Mesenchymal stem cell (in vitro differentiated cells and primary cell): ENCODE data around the gene ARID3B.

Experiments used
- DNase-seq: peaks from one replicate; pipeline ENCODE4 v3.0.0-alpha.2; 2013
- H2AFZ ChIP-seq: one replicate; pipeline ENCODE4 v1.6.1; 2013; ENCODE audit warnings: low read depth, mild to moderate bottlenecking, control low read depth, inconsistent platforms, low read length, moderate library complexity
- H2AK5ac ChIP-seq: 2 replicates; pipeline ENCODE4 v1.6.1; 2013; ENCODE audit warnings: low read length, moderate library complexity, mild to moderate bottlenecking, inconsistent platforms; ENCODE audit not compliant: severe bottlenecking
- H2BK120ac ChIP-seq: one replicate; pipeline ENCODE4 v1.6.1; 2013; ENCODE audit warnings: low read depth, mild to moderate bottlenecking, inconsistent platforms, low read length, moderate library complexity
- H2BK12ac ChIP-seq, 2 experiments: one replicate each; pipeline ENCODE4 v1.6.1; 2013; ENCODE audit warnings: inconsistent platforms in 2 of 2, low read length in 2 of 2, mild to moderate bottlenecking in 2 of 2, moderate library complexity in 2 of 2, control low read depth in 1 of 2
- H2BK15ac ChIP-seq: one replicate; pipeline ENCODE4 v1.6.1; 2013; ENCODE audit warnings: mild to moderate bottlenecking, low read depth, inconsistent platforms; ENCODE audit not compliant: poor library complexity, severe bottlenecking
- H2BK5ac ChIP-seq: 2 replicates; pipeline ENCODE4 v1.6.1; 2013; ENCODE audit warnings: low read depth, mild to moderate bottlenecking, low read length, control low read depth, inconsistent platforms; ENCODE audit not compliant: poor library complexity, severe bottlenecking
- H3K14ac ChIP-seq, 2 experiments: one replicate each; pipeline ENCODE4 v1.6.1; 2013; ENCODE audit warnings: inconsistent platforms in 2 of 2, low read length in 2 of 2, control low read depth in 1 of 2, mild to moderate bottlenecking in 1 of 2, moderate library complexity in 1 of 2
- H3K18ac ChIP-seq, 2 experiments: one replicate each; pipeline ENCODE4 v1.6.1; 2013; ENCODE audit warnings: inconsistent platforms in 2 of 2, low read length in 2 of 2, control low read depth in 1 of 2, low read depth in 1 of 2, mild to moderate bottlenecking in 1 of 2
- H3K23ac ChIP-seq, 2 experiments: one replicate each; pipeline ENCODE4 v1.6.1; 2013; ENCODE audit warnings: inconsistent platforms in 2 of 2, low read length in 2 of 2, mild to moderate bottlenecking in 2 of 2, moderate library complexity in 2 of 2, control low read depth in 1 of 2
- H3K27ac ChIP-seq: 2 replicates; pipeline ENCODE4 v1.5.1; 2013; ENCODE audit warnings: mild to moderate bottlenecking, moderate library complexity, low read length, control low read depth, inconsistent platforms; ENCODE audit not compliant: poor library complexity, severe bottlenecking
- H3K27me3 ChIP-seq, 2 experiments: 2 replicates each; pipeline versions ENCODE4 v1.6.1 to v1.7.0; 2013; ENCODE audit warnings: low read length in 2 of 2, mild to moderate bottlenecking in 2 of 2, moderate library complexity in 2 of 2, control low read depth in 1 of 2, inconsistent platforms in 1 of 2; ENCODE audit not compliant: control insufficient read depth in 1 of 2, insufficient read depth in 1 of 2
- H3K36me3 ChIP-seq, 2 experiments: 2 replicates each; pipeline versions ENCODE4 v1.6.1 to v1.7.0; 2013; ENCODE audit warnings: low read length in 2 of 2, control low read depth in 1 of 2, inconsistent platforms in 1 of 2, low read depth in 1 of 2, mild to moderate bottlenecking in 1 of 2; ENCODE audit not compliant: insufficient read depth in 2 of 2, control insufficient read depth in 1 of 2
- H3K4ac ChIP-seq, 2 experiments: one replicate each; pipeline ENCODE4 v1.6.1; 2013; ENCODE audit warnings: inconsistent platforms in 2 of 2, low read length in 2 of 2, mild to moderate bottlenecking in 2 of 2, moderate library complexity in 2 of 2, control low read depth in 1 of 2, low read depth in 1 of 2
- H3K4me1 ChIP-seq: 2 replicates; pipeline ENCODE4 v1.6.1; 2013; ENCODE audit warnings: low read depth, low read length, control low read depth; ENCODE audit not compliant: control insufficient read depth, insufficient read depth
- H3K4me2 ChIP-seq: 2 replicates; pipeline ENCODE4 v1.6.1; 2013; ENCODE audit warnings: low read length, mild to moderate bottlenecking, inconsistent platforms; ENCODE audit not compliant: poor library complexity, severe bottlenecking
- H3K4me3 ChIP-seq, 2 experiments: 2 replicates each; pipeline versions ENCODE4 v1.5.1 to v1.7.0; 2013; ENCODE audit warnings: low read length in 2 of 2, mild to moderate bottlenecking in 2 of 2, control low read depth in 1 of 2, low read depth in 1 of 2; ENCODE audit not compliant: insufficient read depth in 1 of 2
- H3K79me1 ChIP-seq: replicated peaks from 2 replicates; pipeline ENCODE4 v1.6.1; 2013; ENCODE audit warnings: mild to moderate bottlenecking, control low read depth, low read length, inconsistent platforms; ENCODE audit not compliant: poor library complexity, severe bottlenecking
- H3K9ac ChIP-seq: 2 replicates; pipeline ENCODE4 v1.7.0; 2013; ENCODE audit warnings: mild to moderate bottlenecking, low read length, moderate library complexity
- H3K9me3 ChIP-seq: 2 replicates; pipeline ENCODE4 v1.7.0; 2013; ENCODE audit warnings: mild to moderate bottlenecking, low read length; ENCODE audit not compliant: control insufficient read depth
- H4K8ac ChIP-seq: one replicate; pipeline ENCODE4 v1.6.1; 2013; ENCODE audit warnings: inconsistent platforms, mild to moderate bottlenecking, low read length, moderate library complexity
- H4K91ac ChIP-seq: one replicate; pipeline ENCODE4 v1.6.1; 2013; ENCODE audit warnings: mild to moderate bottlenecking, low read length, inconsistent platforms
- WGBS: methylation state at CpG from one replicate; pipeline ENCODE4 v1.1.7; 2013; ENCODE audit warnings: mixed read lengths; 5-methylcytosine and 5-hydroxymethylcytosine counted together

Gene ARID3B

DNA sequence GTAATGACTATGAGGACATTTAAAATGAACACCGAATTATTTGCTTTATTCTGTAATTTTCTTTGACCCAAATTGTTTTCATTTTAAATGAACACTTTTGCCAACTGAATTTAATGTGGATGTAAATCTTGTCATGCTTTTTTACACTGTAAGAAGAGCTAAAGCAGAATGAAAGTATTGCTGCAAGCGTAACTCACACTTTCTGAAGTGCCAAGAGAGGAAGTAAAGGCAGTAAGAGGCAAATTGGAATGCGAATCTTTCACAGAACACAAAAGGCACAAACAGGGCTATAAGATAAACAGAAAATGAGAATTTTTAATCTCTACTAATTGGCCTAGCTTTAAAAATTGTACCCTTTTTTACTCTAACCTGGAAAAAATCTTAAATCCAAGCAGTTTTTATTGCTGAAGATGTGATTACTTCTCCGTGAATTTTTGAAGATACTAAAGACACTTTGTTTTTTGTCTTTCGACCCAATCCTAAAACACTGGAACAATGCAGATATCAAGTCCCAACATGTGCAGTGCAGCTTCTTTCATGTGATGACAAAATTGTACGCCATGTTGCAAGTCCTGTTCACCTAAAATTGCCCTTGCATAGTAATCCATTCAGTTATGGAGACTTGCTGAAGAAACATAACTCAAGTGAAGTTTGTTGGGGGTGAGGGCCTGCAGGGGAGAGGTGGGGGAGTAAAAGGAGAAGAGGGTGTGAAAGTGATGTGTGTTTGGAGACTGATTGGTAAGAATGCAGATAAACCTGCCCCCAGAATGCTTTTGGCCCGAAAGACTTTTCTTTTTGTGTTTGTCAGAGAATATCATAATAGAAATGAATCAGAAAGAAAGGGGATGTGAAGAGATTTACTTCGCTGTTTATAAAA is 1.4 kb downstream of the ARID3B start:
- H3K9ac ChIP-seq = peak overlapping the region; percentile 85
- WGBS = 61% methylated on average over 6 of the region's 8 CpGs
- no peaks in the 10 kb centered on the region for H3K9me3 ChIP-seq
- no peak overlapping the region for H3K27ac ChIP-seq
- no peak overlapping the region for H4K8ac ChIP-seq
- no peak overlapping the region for H2BK120ac ChIP-seq
- H3K18ac ChIP-seq = no peak overlapping the region
- H3K14ac ChIP-seq = no peak overlapping the region
- H3K4me2 ChIP-seq = no peak overlapping the region
- H3K79me1 ChIP-seq = peaks cover 9% of the 10 kb centered on the region
- no peak overlapping the region for H3K23ac ChIP-seq
- H3K36me3 ChIP-seq = peaks cover 0 to 3% of the 10 kb centered on the region in 2 experiments
- H2AK5ac ChIP-seq = no peak overlapping the region
- H3K4me1 ChIP-seq = peaks cover 17% of the 10 kb centered on the region
- H2BK5ac ChIP-seq = no peak overlapping the region
- H2BK12ac ChIP-seq = no peak overlapping the region
- peak overlapping the region in 1 of 2 experiments; percentile 87 for H3K4me3 ChIP-seq
- DNase-seq = no peak
- H4K91ac ChIP-seq = no peak overlapping the region
- no peak overlapping the region for H3K4ac ChIP-seq
- H2AFZ ChIP-seq = no peak overlapping the region
- no peak overlapping the region for H2BK15ac ChIP-seq
- no peaks in the 10 kb centered on the region for H3K27me3 ChIP-seq

DNA sequence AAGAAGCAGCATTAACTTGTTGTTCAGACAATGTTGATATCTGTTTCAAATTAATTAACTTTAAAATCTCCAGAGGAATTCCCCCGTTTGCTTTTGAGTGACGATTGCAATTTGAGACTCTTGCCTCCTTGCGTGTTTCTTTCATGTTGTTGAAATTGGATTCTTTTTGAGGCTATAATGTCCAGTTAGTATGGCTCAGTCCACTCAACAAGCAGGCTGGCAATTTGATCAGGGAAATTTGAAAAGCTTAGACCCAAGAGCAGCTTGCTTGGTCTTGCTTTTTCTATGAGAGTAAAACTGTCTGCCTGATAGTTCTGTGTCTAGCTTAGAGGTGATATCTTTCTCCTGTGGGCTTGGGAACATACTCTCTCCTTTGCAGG is 2.0 kb downstream of the ARID3B start:
- no peak for DNase-seq
- H3K4me1 ChIP-seq = peaks cover 17% of the 10 kb centered on the region
- no peaks in the 10 kb centered on the region for H3K9me3 ChIP-seq

DNA sequence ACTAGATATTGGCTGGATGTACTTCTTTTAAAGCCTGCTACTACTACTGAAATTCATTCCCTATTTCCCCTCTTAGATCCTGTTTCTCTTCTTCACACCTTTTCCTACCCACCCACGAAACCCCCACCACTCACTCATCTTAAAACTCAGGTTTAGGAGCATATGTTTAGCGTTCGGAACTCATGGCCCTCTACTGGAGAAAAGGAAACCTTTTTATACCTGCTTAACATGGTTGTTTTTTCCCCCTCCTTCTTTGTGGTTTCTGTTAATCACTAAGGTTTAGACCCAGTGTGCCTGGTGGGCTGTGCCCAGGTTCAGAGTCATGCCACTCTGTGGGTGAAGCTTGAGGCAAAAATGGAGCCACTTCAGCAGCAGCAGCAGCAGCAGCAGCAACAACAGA is 2.6 kb downstream of the ARID3B start:
- no peak for DNase-seq
- Histone ChIP-seq H4K8ac (no peak overlapping the region), H3K4ac (no peak overlapping the region), H3K4me3 (no peak overlapping the region), H3K18ac (no peak overlapping the region), H3K14ac (no peak overlapping the region), H3K9me3 (no peaks in the 10 kb centered on the region), H3K27ac (no peak overlapping the region), H3K4me2 (no peak overlapping the region), H2BK15ac (no peak overlapping the region), H3K79me1 (peaks cover 18% of the 10 kb centered on the region), H2AK5ac (no peak overlapping the region), H2AFZ (no peak overlapping the region), H3K9ac (no peak overlapping the region), H3K4me1 (peaks cover 17% of the 10 kb centered on the region), H2BK12ac (no peak overlapping the region), H4K91ac (no peak overlapping the region), H3K23ac (no peak overlapping the region), H2BK120ac (no peak overlapping the region), H3K27me3 (peaks cover 0 to 4% of the 10 kb centered on the region in 2 experiments), H2BK5ac (no peak overlapping the region), H3K36me3 (peaks cover 3% of the 10 kb centered on the region in 2 experiments)
- 58% methylated on average over 3 of the region's 3 CpGs for WGBS

More for the DNA sequence above, 2.0 kb downstream of the ARID3B start:
- no peak overlapping the region for H4K8ac ChIP-seq
- 68% methylated on average over 3 of the region's 3 CpGs for WGBS
- H3K79me1 ChIP-seq = peaks cover 13% of the 10 kb centered on the region
- no peak overlapping the region for H2AFZ ChIP-seq
- H3K9ac ChIP-seq = no peak overlapping the region
- H2BK120ac ChIP-seq = no peak overlapping the region
- H3K27ac ChIP-seq = no peak overlapping the region
- no peak overlapping the region for H2AK5ac ChIP-seq
- H3K18ac ChIP-seq = no peak overlapping the region
- H3K4me3 ChIP-seq = no peak overlapping the region
- H3K4me2 ChIP-seq = no peak overlapping the region
- no peak overlapping the region for H3K14ac ChIP-seq
- peaks cover under 1 to 3% of the 10 kb centered on the region in 2 experiments for H3K36me3 ChIP-seq
- H3K23ac ChIP-seq = no peak overlapping the region
- no peak overlapping the region for H2BK5ac ChIP-seq
- H2BK12ac ChIP-seq = no peak overlapping the region
- H2BK15ac ChIP-seq = no peak overlapping the region
- no peak overlapping the region for H3K4ac ChIP-seq
- H3K27me3 ChIP-seq = peaks cover 0 to under 1% of the 10 kb centered on the region in 2 experiments
- H4K91ac ChIP-seq = no peak overlapping the region

DNA sequence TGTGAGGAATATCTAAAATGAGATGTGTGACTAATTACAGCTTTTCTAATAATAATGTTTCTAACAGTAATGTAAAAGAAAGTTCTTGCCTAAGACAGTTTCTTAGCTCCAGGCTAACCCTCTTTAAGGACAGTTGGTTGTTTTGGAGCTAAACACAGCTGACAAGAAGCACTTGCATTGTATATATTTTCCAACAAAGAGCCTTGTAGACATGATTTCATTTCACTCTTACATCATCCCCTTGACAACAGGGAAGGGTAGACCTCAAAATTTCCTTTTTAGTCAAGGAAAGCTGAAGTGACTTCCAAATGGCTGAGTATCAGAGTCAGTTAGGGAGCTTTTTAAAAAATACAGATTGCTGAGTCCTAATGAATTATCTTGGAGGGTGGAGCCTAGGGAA is 4.1 kb downstream of the ARID3B start:
- no peak overlapping the region for H2AFZ ChIP-seq
- no peak overlapping the region for H3K27ac ChIP-seq
- H2BK15ac ChIP-seq = no peak overlapping the region
- H3K36me3 ChIP-seq = peaks cover 3 to 8% of the 10 kb centered on the region in 2 experiments
- no peak overlapping the region for H3K18ac ChIP-seq
- H4K91ac ChIP-seq = no peak overlapping the region
- H3K14ac ChIP-seq = no peak overlapping the region
- no peaks in the 10 kb centered on the region for H3K9me3 ChIP-seq
- H3K4ac ChIP-seq = no peak overlapping the region
- H2AK5ac ChIP-seq = no peak overlapping the region
- no peak overlapping the region for H3K4me3 ChIP-seq
- H3K4me1 ChIP-seq = peaks cover 11% of the 10 kb centered on the region
- no peak overlapping the region for H3K4me2 ChIP-seq
- H3K27me3 ChIP-seq = peaks cover 0 to 4% of the 10 kb centered on the region in 2 experiments
- no peak overlapping the region for H2BK120ac ChIP-seq
- no peak overlapping the region for H2BK12ac ChIP-seq
- H4K8ac ChIP-seq = no peak overlapping the region
- H3K9ac ChIP-seq = no peak overlapping the region
- H2BK5ac ChIP-seq = no peak overlapping the region
- peaks cover 22% of the 10 kb centered on the region for H3K79me1 ChIP-seq
- peak; percentile 58 for DNase-seq
- no peak overlapping the region for H3K23ac ChIP-seq
